Gastroesophageal sphincter (tissue), 3 donors: ENCODE data around the gene SAPCD1.

Source experiments
- CTCF ChIP-seq, 4 experiments: fragments of 200-600 bp in 2 of 4; fragments of 450-650 bp in 2 of 4; sonication (generic) in 1 of 4; IDR thresholded peaks; one replicate each; pipeline ENCODE4 v1.5.1; 2017 to 2019; ENCODE audit warnings: antibody characterized with exemption in 4 of 4, mild to moderate bottlenecking in 2 of 4, moderate library complexity in 2 of 4
- POLR2A ChIP-seq, 2 donors: fragments of 450-650 bp; IDR thresholded peaks; one replicate each; pipeline ENCODE4 v1.6.1; 2017; ENCODE audit warnings: antibody characterized with exemption in 2 of 2, mild to moderate bottlenecking in 2 of 2, moderate library complexity in 1 of 2
- POLR2AphosphoS5 ChIP-seq: sonication (generic); formaldehyde crosslinking; IDR thresholded peaks from one replicate; pipeline ENCODE4 v1.6.1; 2017; ENCODE audit warnings: antibody characterized with exemption

DNA sequence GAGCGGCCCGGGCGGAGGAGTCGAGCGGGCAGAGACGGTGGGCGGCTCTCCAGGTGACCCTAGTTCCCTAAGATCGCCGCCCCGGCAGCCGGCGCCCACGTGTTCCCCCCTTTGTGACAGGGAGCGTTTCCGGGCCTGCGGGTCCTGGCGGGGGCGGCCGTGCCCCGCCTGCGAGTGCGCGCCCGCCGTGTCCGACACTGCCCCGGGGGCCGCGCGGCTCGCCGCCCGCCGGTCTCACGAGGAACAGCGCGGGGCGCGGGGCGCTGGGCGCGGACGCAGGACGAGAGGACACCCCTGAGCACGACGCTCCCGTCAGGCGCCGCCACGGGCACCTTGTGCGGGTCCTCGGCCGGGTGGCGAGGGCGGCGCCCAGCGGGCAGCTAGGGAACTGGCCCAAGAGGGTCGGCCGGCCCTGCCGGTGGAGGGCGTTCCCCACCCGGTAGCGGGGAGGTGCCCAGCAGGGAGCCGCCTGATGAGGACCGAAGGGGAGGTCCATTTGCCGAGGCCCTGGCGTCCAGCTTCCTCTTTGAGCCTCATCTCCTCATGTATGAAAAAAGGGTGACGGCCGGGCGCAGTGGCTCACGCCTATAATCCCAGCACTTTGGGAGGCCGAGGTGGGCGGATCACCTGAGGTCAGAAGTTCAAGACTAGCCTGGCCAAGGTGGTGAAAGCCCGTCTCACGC lies 33.3 kb downstream of the SAPCD1 start, which contains the start of gene VARS1:
- TF ChIP-seq POLR2A (IDR thresholded peaks at IDR 0.05) (peak; percentile 27 to 69), CTCF (IDR thresholded peaks at IDR 0.05) (peak in 3 of 4 experiments; percentile 91 to 96 (median 96)), POLR2AphosphoS5 (peak; percentile 53)
